HG02763 (cell line): ENCODE measurements around the gene PAQR5.
"Not testable (repeated sequence)": the region's sequence is repeated elsewhere in the genome, so short reads cannot be mapped to it uniquely, and the experiment has no call there.

ENCODE experiments used
- ATAC-seq: cut with Tn5 transposase; IDR thresholded peaks from one replicate; pipeline ENCODE4 v1.9.1; 2021; ENCODE audit warnings: mild to moderate bottlenecking, moderate library complexity; ENCODE audit not compliant: unreplicated experiment

Gene PAQR5

GRCh38 chr15:69314736-69315135 is 16.0 kb downstream of the PAQR5 start:
- ATAC-seq, result no peak

- no peak for ATAC-seq
Measured at GRCh38 chr15:69315402-69316110, 16.8 kb downstream of the PAQR5 start.

- no peak for ATAC-seq
Measured at GRCh38 chr15:69316291-69316690, 17.6 kb downstream of the PAQR5 start.

DNA sequence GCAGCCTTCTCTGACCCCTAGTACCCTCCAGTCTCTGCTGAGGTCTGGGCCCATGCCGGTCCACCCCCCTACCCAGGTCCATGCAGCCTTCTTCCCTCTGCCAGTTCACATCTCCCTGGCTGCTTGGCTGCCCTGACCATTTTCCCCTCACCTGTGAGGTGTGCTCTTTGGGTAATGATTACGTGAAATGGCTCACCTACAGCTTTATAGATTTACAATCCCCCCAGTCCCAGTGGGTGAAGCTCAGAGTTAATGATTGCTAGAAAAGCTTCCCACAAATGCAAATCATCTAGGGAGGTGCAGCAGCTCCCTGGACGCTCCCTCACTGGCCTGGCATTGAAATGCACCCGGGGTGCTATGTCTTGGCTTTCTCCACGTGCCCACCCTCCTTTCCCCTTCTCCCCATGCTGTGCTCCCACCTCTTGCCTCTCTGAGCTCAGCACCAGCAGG is 18.7 kb downstream of the PAQR5 start:
- no peak for ATAC-seq

DNA sequence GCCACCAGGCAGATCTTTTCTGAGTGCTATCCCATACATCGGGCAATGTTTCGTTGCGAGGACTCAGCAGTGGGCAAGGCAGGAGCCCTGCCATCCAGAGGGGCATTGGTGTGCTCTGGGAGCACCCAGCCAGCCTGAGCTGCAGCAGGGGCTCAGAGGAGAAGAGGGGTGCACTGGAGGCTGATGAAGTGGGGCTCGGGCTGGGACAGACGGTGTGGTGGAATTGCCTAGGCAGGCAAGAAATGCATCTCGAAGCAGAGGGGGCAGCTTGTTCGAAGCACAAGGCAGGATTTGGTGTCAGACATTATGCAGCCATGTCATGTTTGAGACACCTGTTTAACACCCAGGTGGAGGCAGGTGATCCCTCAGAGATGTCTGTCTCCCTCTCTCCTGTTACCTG is 19.3 kb downstream of the PAQR5 start:
- no peak for ATAC-seq

GRCh38 chr15:69319384-69320375 is 21.0 kb downstream of the PAQR5 start:
- ATAC-seq, result no peak

DNA sequence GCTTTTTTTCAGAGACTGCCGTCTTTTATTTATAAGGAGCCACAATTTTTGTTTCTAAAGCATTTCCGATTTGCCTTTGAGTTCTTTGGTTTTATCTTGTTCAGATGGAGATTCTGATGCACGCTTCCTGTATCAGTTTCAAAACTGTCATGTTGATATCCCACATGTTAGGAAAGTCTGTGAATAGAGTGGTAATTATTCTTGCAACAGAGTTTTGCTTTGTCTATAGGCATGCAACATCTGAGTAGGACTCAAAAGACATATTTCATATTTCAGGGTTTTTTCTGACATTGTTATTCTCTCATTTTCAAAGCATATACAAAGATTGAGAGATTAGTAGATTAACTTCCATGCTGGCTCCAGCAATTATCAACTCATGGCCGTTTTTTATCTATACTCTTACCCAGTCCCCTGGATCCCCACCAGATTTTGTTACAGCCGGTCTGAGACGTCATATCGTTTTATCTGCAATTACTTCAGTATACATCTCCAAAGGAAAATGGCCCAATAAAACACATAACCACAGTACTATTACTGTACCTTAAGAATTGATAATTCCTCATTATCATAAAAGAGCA is 22.4 kb downstream of the PAQR5 start:
- no peak for ATAC-seq

- no peak for ATAC-seq
Measured at GRCh38 chr15:69323893-69324430, 25.2 kb downstream of the PAQR5 start.

- no peak for ATAC-seq
Measured at GRCh38 chr15:69324565-69324964, 25.9 kb downstream of the PAQR5 start.

- ATAC-seq, result no peak
Measured at GRCh38 chr15:69325456-69325971, 26.8 kb downstream of the PAQR5 start.

- ATAC-seq, result no peak
Measured at GRCh38 chr15:69328080-69328479, 29.4 kb downstream of the PAQR5 start.

DNA sequence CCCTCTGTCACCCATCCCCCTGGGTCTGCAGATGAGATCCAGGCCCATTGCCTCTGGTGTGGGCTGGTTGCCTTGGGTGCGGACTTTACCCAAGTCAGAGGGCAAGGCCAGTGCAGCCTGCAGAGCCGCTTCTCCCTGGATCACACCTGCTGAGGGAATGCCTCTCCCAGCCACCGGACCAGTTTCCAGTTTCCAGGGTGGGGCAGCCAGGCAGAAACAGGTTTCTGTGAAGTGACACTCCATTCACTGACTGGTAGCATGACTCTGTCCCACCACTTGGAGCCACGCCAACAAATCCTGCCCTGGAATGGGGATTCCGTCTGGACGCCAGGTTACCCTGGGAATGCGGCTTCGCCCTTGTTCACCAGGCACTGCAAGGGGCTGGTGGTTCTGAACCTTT is 30.0 kb downstream of the PAQR5 start:
- ATAC-seq, result no peak

GRCh38 chr15:69337138-69337537 is 38.4 kb downstream of the PAQR5 start:
- no peak for ATAC-seq

DNA sequence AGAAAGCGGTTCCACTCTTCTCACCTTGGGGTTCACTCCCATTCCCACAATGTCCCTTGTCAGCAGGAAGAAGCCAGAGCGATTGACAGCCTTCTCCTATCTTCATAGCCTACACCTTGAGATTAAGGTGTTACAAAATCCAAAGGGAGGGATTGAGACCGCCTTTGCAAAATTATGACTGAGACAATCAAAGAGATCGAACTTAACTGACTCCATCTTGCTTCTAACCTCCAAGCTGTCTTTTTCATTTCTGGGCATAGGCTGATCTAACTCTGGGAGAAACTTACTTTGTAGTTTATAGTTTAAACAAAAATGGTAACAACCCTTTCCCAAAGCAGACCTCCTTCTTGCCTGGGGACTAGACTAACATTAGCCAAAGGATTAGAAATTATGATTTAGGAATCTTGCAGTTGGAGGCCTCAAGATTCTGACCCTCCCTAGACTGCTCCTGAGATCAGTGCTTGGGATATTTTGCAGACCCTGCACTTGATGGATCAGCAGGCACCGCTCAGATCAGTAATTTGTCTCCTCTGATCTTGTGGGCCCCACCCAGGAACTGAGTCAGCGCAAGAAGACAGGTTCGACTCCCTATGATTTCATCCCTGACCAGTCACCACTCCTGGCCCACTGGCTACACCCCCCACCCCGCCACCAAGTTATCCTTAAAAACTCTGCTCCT is 40.0 kb downstream of the PAQR5 start:
- ATAC-seq, result no peak

DNA sequence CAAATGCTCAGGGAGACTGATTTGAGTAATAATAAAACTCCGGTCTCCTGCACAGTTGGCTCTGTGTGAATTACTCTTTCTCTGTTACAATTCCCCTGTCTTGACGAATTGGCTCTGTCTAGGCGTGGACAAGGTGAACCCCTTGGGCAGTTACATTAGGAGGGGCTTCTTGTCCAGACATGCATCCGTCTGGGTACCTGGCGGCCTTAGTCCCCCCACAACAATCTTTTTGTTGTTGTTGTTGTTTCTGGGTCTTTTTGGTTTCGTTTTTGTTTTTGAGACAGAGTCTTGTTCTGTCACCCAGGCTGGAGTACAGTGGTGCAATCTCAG is 40.5 kb downstream of the PAQR5 start:
- not testable (repeated sequence) for ATAC-seq

DNA sequence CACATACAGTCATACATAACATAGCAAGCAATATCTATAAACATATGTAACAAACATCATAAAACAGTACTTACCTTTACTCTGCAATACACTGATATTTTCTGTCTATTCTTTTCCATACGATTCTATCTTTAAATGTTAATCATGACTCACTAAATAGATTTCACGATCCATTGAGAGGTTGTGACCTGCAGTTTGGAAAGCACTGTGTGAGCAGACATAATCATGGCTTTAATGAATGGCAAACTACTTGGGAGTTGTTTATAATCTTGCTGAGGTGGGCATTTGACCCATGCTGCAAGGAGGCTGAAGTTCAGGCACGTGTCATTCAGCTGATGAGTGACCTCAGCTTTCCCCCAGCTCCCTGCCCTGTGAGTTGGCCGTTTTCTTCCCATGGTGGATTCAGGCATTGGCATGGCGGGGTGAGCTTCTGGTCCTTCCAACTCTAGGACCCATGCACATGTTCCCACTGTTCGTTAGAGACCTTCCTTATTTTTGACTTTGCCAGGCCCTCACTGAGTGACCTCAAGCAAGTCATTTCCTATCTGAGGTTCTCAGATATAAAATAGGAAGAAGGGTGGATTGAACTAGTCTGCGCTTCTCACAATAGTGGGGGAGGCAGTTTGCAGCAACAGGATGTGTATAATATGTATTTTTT is 41.7 kb downstream of the PAQR5 start:
- no peak for ATAC-seq

- ATAC-seq, result no peak
Measured at GRCh38 chr15:69341356-69341755, 42.6 kb downstream of the PAQR5 start.

GRCh38 chr15:69342460-69343076 is 43.9 kb downstream of the PAQR5 start:
- no peak for ATAC-seq

GRCh38 chr15:69343133-69343532 is 44.4 kb downstream of the PAQR5 start:
- no peak for ATAC-seq

- ATAC-seq, result no peak
Measured at GRCh38 chr15:69344238-69344637, 45.5 kb downstream of the PAQR5 start.
